ENCODE measurements around the gene SDC1.

Gene SDC1

GRCh38 chr2:20164734-20165478 is 60.0 kb downstream of the SDC1 start:
- no peak overlapping the region for H3K4me3 ChIP-seq

GRCh38 chr2:20164061-20164733 is 60.7 kb downstream of the SDC1 start:
- Histone ChIP-seq H3K4me3 (no peak overlapping the region), H3K27ac (peak overlapping the region in 2 of 21 experiments; percentile 8 to 23)

More at GRCh38 chr2:20164734-20165478, 60.0 kb downstream of the SDC1 start:
- H3K27ac ChIP-seq: peak overlapping the region in 2 of 21 experiments; percentile 8 to 23

GRCh38 chr2:20159411-20160070 is 65.4 kb downstream of the SDC1 start:
- Histone ChIP-seq H3K4me3 (no peak overlapping the region), H3K27ac (no peak overlapping the region)

- Histone ChIP-seq H3K27ac (no peak overlapping the region), H3K4me3 (no peak overlapping the region)
These were observed 67.6 kb downstream of the SDC1 start for GRCh38 chr2:20157193-20157891.

- Histone ChIP-seq H3K4me3 (no peak overlapping the region), H3K27ac (no peak overlapping the region)
These were observed 68.1 kb downstream of the SDC1 start for GRCh38 chr2:20156836-20157192.

GRCh38 chr2:20156076-20156759 is 68.7 kb downstream of the SDC1 start:
- Histone ChIP-seq H3K4me3 (no peak overlapping the region), H3K27ac (no peak overlapping the region)

GRCh38 chr2:20153131-20153851 is 71.6 kb downstream of the SDC1 start:
- Histone ChIP-seq H3K4me3 (no peak overlapping the region), H3K27ac (peak overlapping the region in 4 of 21 experiments; percentile 30 to 43 (median 33))

GRCh38 chr2:20150806-20151571 is 73.9 kb downstream of the SDC1 start:
- H3K4me3 ChIP-seq: no peak overlapping the region
- peak overlapping the region in 1 of 21 experiments; percentile 63 for H3K27ac ChIP-seq

All from skin epidermis (tissue), 12 donors.